ENCODE measurements around the gene MRC2.

MRC2 gene

DNA sequence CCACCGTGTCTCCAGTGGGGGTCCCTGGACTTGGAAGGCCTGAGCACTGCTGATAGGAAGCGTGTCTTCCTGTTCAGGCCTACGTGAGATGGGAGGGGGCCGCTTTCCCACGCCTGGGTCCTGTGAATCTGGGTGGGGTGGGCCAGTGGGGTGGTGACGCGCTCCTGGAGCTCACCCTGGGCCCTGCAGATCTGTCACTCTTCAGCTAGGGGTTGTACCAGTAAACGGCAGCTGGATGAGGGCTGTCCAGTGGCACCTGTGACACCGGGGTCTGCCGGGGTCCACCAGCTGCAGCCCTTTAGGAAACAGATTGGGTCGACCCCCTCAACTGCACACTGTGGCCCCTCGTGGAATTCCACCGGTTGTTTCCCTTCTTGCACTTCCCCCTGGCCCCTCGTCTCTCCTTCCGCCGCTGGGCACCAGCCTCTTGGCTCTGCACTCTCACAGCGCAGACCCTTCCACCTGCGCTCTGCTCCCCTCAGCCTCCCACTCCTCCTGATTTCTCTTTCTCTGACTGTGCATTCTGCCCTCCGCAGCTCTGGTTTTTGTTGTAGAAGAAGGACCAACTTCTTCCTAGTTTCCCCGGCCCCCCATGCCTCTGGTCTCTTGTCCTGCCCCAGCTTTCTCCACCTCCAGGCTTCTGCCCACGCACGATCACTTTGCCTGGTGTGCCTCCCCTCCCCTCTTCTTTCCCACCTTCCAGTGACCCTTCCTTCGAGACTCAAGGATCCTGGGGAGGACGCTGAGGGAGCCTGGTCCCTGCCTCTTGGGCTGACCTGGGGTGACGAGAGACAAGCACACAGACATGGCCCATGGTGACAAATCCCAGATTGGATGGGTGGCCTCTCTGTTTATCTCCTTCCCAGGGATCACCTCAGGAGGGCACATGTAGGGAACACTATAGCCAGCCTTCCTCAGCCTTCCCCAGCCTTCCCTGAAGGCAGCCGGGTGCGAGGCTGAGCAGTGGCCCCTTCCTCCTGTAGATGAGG, 4.8 kb downstream of the MRC2 start:
- no peak for DNase-seq (ENCODE audit: low read depth in 1 of 2, low spot score in 1 of 2)
- H3K4me3 ChIP-seq (replicated peaks; ENCODE audit: insufficient read depth, low read length) = no peak overlapping the region
- H3K27me3 ChIP-seq (ENCODE audit: insufficient read depth, poor library complexity, severe bottlenecking) = no peaks in the 10 kb centered on the region
- no peak overlapping the region for H3K27ac ChIP-seq (replicated peaks)
- TF ChIP-seq POLR2AphosphoS5 (IDR thresholded peaks at IDR 0.05; ENCODE audit: low read depth) = no peak
- no peak for TF ChIP-seq SPI1 (IDR thresholded peaks at IDR 0.05; ENCODE audit: borderline replicate concordance, low read depth)
- no peak for TF ChIP-seq GABPA (IDR thresholded peaks at IDR 0.05; ENCODE audit: low read depth)
- TF ChIP-seq, protein P1, sequence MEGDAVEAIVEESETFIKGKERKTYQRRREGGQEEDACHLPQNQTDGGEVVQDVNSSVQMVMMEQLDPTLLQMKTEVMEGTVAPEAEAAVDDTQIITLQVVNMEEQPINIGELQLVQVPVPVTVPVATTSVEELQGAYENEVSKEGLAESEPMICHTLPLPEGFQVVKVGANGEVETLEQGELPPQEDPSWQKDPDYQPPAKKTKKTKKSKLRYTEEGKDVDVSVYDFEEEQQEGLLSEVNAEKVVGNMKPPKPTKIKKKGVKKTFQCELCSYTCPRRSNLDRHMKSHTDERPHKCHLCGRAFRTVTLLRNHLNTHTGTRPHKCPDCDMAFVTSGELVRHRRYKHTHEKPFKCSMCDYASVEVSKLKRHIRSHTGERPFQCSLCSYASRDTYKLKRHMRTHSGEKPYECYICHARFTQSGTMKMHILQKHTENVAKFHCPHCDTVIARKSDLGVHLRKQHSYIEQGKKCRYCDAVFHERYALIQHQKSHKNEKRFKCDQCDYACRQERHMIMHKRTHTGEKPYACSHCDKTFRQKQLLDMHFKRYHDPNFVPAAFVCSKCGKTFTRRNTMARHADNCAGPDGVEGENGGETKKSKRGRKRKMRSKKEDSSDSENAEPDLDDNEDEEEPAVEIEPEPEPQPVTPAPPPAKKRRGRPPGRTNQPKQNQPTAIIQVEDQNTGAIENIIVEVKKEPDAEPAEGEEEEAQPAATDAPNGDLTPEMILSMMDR (IDR thresholded peaks at IDR 0.05; ENCODE audit: insufficient read depth, low read length) = no peak
- TF ChIP-seq, protein P2, sequence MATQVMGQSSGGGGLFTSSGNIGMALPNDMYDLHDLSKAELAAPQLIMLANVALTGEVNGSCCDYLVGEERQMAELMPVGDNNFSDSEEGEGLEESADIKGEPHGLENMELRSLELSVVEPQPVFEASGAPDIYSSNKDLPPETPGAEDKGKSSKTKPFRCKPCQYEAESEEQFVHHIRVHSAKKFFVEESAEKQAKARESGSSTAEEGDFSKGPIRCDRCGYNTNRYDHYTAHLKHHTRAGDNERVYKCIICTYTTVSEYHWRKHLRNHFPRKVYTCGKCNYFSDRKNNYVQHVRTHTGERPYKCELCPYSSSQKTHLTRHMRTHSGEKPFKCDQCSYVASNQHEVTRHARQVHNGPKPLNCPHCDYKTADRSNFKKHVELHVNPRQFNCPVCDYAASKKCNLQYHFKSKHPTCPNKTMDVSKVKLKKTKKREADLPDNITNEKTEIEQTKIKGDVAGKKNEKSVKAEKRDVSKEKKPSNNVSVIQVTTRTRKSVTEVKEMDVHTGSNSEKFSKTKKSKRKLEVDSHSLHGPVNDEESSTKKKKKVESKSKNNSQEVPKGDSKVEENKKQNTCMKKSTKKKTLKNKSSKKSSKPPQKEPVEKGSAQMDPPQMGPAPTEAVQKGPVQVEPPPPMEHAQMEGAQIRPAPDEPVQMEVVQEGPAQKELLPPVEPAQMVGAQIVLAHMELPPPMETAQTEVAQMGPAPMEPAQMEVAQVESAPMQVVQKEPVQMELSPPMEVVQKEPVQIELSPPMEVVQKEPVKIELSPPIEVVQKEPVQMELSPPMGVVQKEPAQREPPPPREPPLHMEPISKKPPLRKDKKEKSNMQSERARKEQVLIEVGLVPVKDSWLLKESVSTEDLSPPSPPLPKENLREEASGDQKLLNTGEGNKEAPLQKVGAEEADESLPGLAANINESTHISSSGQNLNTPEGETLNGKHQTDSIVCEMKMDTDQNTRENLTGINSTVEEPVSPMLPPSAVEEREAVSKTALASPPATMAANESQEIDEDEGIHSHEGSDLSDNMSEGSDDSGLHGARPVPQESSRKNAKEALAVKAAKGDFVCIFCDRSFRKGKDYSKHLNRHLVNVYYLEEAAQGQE (IDR thresholded peaks at IDR 0.05; ENCODE audit: insufficient replicate concordance, low read depth) = no peak

DNA sequence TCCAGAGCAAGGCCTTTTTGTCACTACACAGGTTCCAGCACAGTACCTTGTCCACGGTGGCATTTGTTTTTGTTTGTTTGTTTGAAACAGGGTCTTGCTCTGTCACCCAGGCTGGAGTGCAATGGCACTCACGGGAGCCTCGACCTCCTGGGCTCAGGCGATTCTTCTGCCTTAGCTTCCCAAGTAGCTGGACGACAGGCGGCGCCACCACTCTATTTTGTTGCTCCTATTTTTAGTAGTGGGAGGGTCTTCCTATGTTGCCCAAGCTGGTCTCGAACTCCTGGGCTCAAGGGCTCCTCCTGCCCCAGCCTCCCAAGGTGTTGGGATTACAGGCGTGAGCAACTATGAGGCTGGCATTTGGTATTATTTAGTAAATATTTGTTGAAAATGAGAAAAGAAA, 10.3 kb downstream of the MRC2 start:
- no peak for DNase-seq (ENCODE audit: low read depth in 1 of 2, low spot score in 1 of 2)
- Histone ChIP-seq H3K4me3 (replicated peaks; ENCODE audit: insufficient read depth, low read length) (no peak overlapping the region), H3K27me3 (ENCODE audit: insufficient read depth, poor library complexity, severe bottlenecking) (no peaks in the 10 kb centered on the region), H3K27ac (replicated peaks) (no peak overlapping the region)
- TF ChIP-seq, protein P2 (IDR thresholded peaks at IDR 0.05; ENCODE audit: insufficient replicate concordance, low read depth) = no peak
- TF ChIP-seq, protein P1 (IDR thresholded peaks at IDR 0.05; ENCODE audit: insufficient read depth, low read length) = no peak
- TF ChIP-seq GABPA (IDR thresholded peaks at IDR 0.05; ENCODE audit: low read depth) = no peak
- TF ChIP-seq POLR2AphosphoS5 (IDR thresholded peaks at IDR 0.05; ENCODE audit: low read depth) = no peak
- TF ChIP-seq SPI1 (IDR thresholded peaks at IDR 0.05; ENCODE audit: borderline replicate concordance, low read depth) = no peak

DNA sequence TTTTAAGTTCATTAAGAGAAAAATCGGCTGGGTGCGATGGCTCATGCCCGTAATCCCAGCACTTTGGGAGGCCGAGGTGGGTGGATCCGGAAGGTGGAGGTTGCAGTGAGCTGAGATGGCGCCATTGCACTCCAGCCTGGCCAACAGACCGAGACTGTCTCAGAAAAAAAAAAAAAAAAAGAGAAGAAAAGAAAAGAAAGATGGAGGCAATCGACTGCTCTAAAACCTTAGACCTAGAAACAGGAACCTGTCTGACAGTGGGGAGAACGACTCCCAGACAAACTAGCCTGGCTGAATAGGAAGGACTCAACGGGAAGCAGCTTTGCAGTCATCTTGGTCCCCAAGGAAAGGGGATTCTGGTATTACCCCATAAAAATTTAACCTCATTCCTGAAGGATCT, 13.7 kb downstream of the MRC2 start:
- Histone ChIP-seq H3K27me3 (ENCODE audit: insufficient read depth, poor library complexity, severe bottlenecking) (no peaks in the 10 kb centered on the region), H3K27ac (replicated peaks) (peak overlapping the region; percentile 55), H3K4me3 (replicated peaks; ENCODE audit: insufficient read depth, low read length) (no peak overlapping the region)
- DNase-seq (ENCODE audit: low read depth in 1 of 2, low spot score in 1 of 2) = peak in 1 of 2 experiments; percentile 57
- TF ChIP-seq, protein P1 (IDR thresholded peaks at IDR 0.05; ENCODE audit: insufficient read depth, low read length) = no peak
- TF ChIP-seq, protein P2 (IDR thresholded peaks at IDR 0.05; ENCODE audit: insufficient replicate concordance, low read depth) = peak; percentile 16
- no peak; the same call in 1 of the 2 replicates for TF ChIP-seq SPI1 (IDR thresholded peaks at IDR 0.05; ENCODE audit: borderline replicate concordance, low read depth)
- TF ChIP-seq POLR2AphosphoS5 (IDR thresholded peaks at IDR 0.05; ENCODE audit: low read depth) = 0 out of 2 replicates have a peak, but pooled peaks have one; percentile 33
- TF ChIP-seq GABPA (IDR thresholded peaks at IDR 0.05; ENCODE audit: low read depth) = no peak

All from HL-60 (cell line).